Measurements from ENCODE around the gene ANO10.
"Not testable (repeated sequence)": the region's sequence is repeated elsewhere in the genome, so short reads cannot be mapped to it uniquely, and the experiment has no call there.

The ANO10 gene

GRCh38 chr3:43497905-43498365 is 123.9 kb downstream of the ANO10 start:
- DNase-seq: no peak
- in situ Hi-C loops (cut with HindIII; ENCODE audit: low pct_ligation_motif_present, low pct_unique_long_range_greater_than_20kb, low sequenced_read_pairs): no loop called here

- no peak for DNase-seq
- in situ Hi-C loops (cut with HindIII; ENCODE audit: low pct_ligation_motif_present, low pct_unique_long_range_greater_than_20kb, low sequenced_read_pairs): no loop called here
These were observed 124.4 kb downstream of the ANO10 start for GRCh38 chr3:43497422-43497821.

- in situ Hi-C loops (cut with HindIII; ENCODE audit: low pct_ligation_motif_present, low pct_unique_long_range_greater_than_20kb, low sequenced_read_pairs): no loop called here
- DNase-seq: no peak
These were observed 125.0 kb downstream of the ANO10 start for GRCh38 chr3:43496740-43497375.

- in situ Hi-C loops (cut with HindIII; ENCODE audit: low pct_ligation_motif_present, low pct_unique_long_range_greater_than_20kb, low sequenced_read_pairs); DNase-seq: not testable (repeated sequence)
These were observed 128.9 kb downstream of the ANO10 start for GRCh38 chr3:43492932-43493331.

- in situ Hi-C loops (cut with HindIII; ENCODE audit: low pct_ligation_motif_present, low pct_unique_long_range_greater_than_20kb, low sequenced_read_pairs): not testable (repeated sequence)
These were observed 130.0 kb downstream of the ANO10 start for GRCh38 chr3:43491807-43492206.

GRCh38 chr3:43490640-43491185 is 131.1 kb downstream of the ANO10 start:
- in situ Hi-C loops (cut with HindIII; ENCODE audit: low pct_ligation_motif_present, low pct_unique_long_range_greater_than_20kb, low sequenced_read_pairs): no loop called here
- DNase-seq: no peak

More at GRCh38 chr3:43491807-43492206, 130.0 kb downstream of the ANO10 start:
- DNase-seq: not testable (repeated sequence)

GRCh38 chr3:43489930-43490329 is 131.9 kb downstream of the ANO10 start:
- no peak for DNase-seq
- in situ Hi-C loops (cut with HindIII; ENCODE audit: low pct_ligation_motif_present, low pct_unique_long_range_greater_than_20kb, low sequenced_read_pairs): no loop called here

- in situ Hi-C loops (cut with HindIII; ENCODE audit: low pct_ligation_motif_present, low pct_unique_long_range_greater_than_20kb, low sequenced_read_pairs): no loop called here
- no peak for DNase-seq
These were observed 135.9 kb downstream of the ANO10 start for GRCh38 chr3:43485931-43486330.

GRCh38 chr3:43484926-43485488 is 136.8 kb downstream of the ANO10 start:
- DNase-seq: no peak
- in situ Hi-C loops (cut with HindIII; ENCODE audit: low pct_ligation_motif_present, low pct_unique_long_range_greater_than_20kb, low sequenced_read_pairs): no loop called here

GRCh38 chr3:43481375-43481774 is 140.4 kb downstream of the ANO10 start:
- no peak for DNase-seq
- in situ Hi-C loops (cut with HindIII; ENCODE audit: low pct_ligation_motif_present, low pct_unique_long_range_greater_than_20kb, low sequenced_read_pairs): no loop called here

- in situ Hi-C loops (cut with HindIII; ENCODE audit: low pct_ligation_motif_present, low pct_unique_long_range_greater_than_20kb, low sequenced_read_pairs); DNase-seq: not testable (repeated sequence)
These were observed 143.0 kb downstream of the ANO10 start for GRCh38 chr3:43478839-43479238.

GRCh38 chr3:43478118-43478785 is 143.6 kb downstream of the ANO10 start:
- in situ Hi-C loops (cut with HindIII; ENCODE audit: low pct_ligation_motif_present, low pct_unique_long_range_greater_than_20kb, low sequenced_read_pairs): no loop called here
- DNase-seq: no peak

GRCh38 chr3:43477600-43477999 is 144.2 kb downstream of the ANO10 start:
- DNase-seq: no peak
- in situ Hi-C loops (cut with HindIII; ENCODE audit: low pct_ligation_motif_present, low pct_unique_long_range_greater_than_20kb, low sequenced_read_pairs): no loop called here

GRCh38 chr3:43473737-43474136 is 148.1 kb downstream of the ANO10 start:
- in situ Hi-C loops (cut with HindIII; ENCODE audit: low pct_ligation_motif_present, low pct_unique_long_range_greater_than_20kb, low sequenced_read_pairs): no loop called here

GRCh38 chr3:43473244-43473643 is 148.6 kb downstream of the ANO10 start:
- in situ Hi-C loops (cut with HindIII; ENCODE audit: low pct_ligation_motif_present, low pct_unique_long_range_greater_than_20kb, low sequenced_read_pairs): no loop called here
- no peak for DNase-seq

More at GRCh38 chr3:43473737-43474136, 148.1 kb downstream of the ANO10 start:
- DNase-seq: no peak

- DNase-seq: no peak
- in situ Hi-C loops (cut with HindIII; ENCODE audit: low pct_ligation_motif_present, low pct_unique_long_range_greater_than_20kb, low sequenced_read_pairs): no loop called here
These were observed 153.7 kb downstream of the ANO10 start for GRCh38 chr3:43468133-43468532.

GRCh38 chr3:43465109-43465508 is 156.7 kb downstream of the ANO10 start:
- DNase-seq: no peak
- in situ Hi-C loops (cut with HindIII; ENCODE audit: low pct_ligation_motif_present, low pct_unique_long_range_greater_than_20kb, low sequenced_read_pairs): no loop called here

- DNase-seq; in situ Hi-C loops (cut with HindIII; ENCODE audit: low pct_ligation_motif_present, low pct_unique_long_range_greater_than_20kb, low sequenced_read_pairs): not testable (repeated sequence)
These were observed 159.2 kb downstream of the ANO10 start for GRCh38 chr3:43462566-43462965.

- DNase-seq: peak; percentile 5
- in situ Hi-C loops (cut with HindIII; ENCODE audit: low pct_ligation_motif_present, low pct_unique_long_range_greater_than_20kb, low sequenced_read_pairs): no loop called here
These were observed 160.5 kb downstream of the ANO10 start for GRCh38 chr3:43461345-43461744.

Data from ACHN (cell line).